Measurements from ENCODE around the gene KCTD19. TPM values are rescaled to one million over a fixed set of nuclear protein-coding genes. Genes with fewer than 3 reads are reported as not detected.

KCTD19 gene
- total RNA-seq, 4 donors from 2014 or later, result under 0.01 to 2.3 (median 0.25) TPM

DNA sequence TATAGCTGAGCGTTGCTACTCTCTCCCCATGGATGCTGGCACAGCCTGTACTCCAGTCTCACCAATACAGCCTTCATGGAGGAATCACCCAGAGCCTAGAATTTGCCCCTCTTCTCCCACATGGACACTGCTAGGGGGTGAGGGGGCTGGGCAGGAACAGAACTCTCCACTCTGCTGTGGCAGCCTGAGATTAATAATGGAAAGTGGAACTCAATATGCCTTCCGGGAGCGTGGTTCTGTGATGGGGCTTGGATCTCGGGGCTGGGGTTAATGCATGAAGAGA, 76.6 kb downstream of the KCTD19 start:
- no peaks in the 10 kb centered on the region for H3K9me3 ChIP-seq
- no peak overlapping the region for H3K4me3 ChIP-seq
- WGBS, 2 donors, result 69 to 72% methylated on average over 4 of the region's 4 CpGs
- no peak for DNase-seq (ENCODE audit: low spot score in 2 of 2)
- TF ChIP-seq EP300 (IDR thresholded peaks at IDR 0.05), result no peak
- TF ChIP-seq, protein P1, sequence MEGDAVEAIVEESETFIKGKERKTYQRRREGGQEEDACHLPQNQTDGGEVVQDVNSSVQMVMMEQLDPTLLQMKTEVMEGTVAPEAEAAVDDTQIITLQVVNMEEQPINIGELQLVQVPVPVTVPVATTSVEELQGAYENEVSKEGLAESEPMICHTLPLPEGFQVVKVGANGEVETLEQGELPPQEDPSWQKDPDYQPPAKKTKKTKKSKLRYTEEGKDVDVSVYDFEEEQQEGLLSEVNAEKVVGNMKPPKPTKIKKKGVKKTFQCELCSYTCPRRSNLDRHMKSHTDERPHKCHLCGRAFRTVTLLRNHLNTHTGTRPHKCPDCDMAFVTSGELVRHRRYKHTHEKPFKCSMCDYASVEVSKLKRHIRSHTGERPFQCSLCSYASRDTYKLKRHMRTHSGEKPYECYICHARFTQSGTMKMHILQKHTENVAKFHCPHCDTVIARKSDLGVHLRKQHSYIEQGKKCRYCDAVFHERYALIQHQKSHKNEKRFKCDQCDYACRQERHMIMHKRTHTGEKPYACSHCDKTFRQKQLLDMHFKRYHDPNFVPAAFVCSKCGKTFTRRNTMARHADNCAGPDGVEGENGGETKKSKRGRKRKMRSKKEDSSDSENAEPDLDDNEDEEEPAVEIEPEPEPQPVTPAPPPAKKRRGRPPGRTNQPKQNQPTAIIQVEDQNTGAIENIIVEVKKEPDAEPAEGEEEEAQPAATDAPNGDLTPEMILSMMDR (IDR thresholded peaks at IDR 0.05), result no peak
- no peak for TF ChIP-seq POLR2A (IDR thresholded peaks at IDR 0.05)
- H3K36me3 ChIP-seq, result no peaks in the 10 kb centered on the region
- peaks cover 0 to 9% of the 10 kb centered on the region in 2 donors for H3K27me3 ChIP-seq
- H3K4me1 ChIP-seq, result peaks cover 0 to 32% (median 22%) of the 10 kb centered on the region in 4 donors
- H3K27ac ChIP-seq, result no peak overlapping the region

DNA sequence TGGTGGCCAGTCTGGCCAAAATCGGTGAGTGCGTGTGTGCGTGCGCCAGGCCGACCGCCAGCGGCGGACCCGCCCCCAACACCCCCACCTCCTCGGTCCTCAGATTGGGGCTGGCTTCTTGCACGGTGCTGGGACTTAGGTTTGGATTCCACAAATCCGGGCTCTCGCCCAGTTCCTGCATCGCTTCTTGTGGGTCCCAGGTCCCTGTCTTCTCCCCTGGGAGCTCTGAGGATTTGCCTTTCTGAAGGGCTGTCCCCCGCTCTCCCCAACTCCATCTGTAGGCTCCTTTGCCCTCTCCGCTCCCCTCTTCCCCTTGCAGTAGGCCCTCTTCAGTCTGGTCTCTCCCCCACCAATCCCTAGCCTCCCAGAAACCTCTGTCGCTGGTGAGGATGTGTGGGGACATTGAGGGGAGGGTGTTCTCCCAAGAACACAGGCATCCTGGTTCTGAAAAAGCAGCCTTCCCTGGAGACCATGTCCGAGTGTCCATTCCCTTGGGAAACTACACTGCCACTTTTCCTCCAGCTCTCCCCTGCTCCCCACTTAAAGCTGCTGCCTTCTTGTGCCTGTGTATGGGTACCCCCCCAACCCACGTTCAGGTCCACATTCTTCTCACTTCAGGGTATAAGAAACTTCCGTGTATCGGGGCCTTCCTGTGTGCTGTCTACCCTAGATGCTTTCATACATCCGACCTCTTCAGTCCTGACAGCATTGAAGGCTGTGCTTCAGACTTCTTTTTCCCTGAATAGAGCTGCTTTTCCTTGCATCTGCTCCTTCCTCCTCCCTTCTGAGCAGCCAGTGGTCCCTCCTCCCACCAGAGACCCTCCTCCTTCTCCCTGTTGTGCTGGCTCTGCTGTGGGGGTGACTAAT, 77.1 kb downstream of the KCTD19 start:
- Histone ChIP-seq H3K4me1 (peaks cover 0 to 38% (median 27%) of the 10 kb centered on the region in 4 donors), H3K27me3 (peaks cover 0 to 9% of the 10 kb centered on the region in 2 donors), H3K4me3 (peak overlapping the region; percentile 22 to 67 (median 46)), H3K36me3 (no peaks in the 10 kb centered on the region), H3K9me3 (no peaks in the 10 kb centered on the region), H3K27ac (no peak overlapping the region)
- no peak for TF ChIP-seq POLR2A (IDR thresholded peaks at IDR 0.05)
- TF ChIP-seq, protein P1 (IDR thresholded peaks at IDR 0.05), result no peak
- TF ChIP-seq EP300 (IDR thresholded peaks at IDR 0.05), result no peak
- no peak for DNase-seq (ENCODE audit: low spot score in 2 of 2)
- WGBS, 2 donors, result 21 to 27% methylated on average over 15 to 17 of the region's 22 CpGs

- peak within 1 kb of the TSS in 2 of 4 donors; percentile 21 to 56 for H3K27ac ChIP-seq
- 2 to 3% methylated on average over 34 to 59 of the region's 75 CpGs for WGBS, 2 donors
- H3K36me3 ChIP-seq, result no peaks in the 10 kb centered on the region
- peaks cover 0 to 9% of the 10 kb centered on the region in 2 donors for H3K27me3 ChIP-seq
- no peak for DNase-seq (ENCODE audit: low spot score in 2 of 2)
- H3K4me1 ChIP-seq, result peaks cover 0 to 46% (median 34%) of the 10 kb centered on the region in 4 donors
- H3K9me3 ChIP-seq, result no peaks in the 10 kb centered on the region
- TF ChIP-seq, protein P1 (IDR thresholded peaks at IDR 0.05), result peak in 3 of 5 experiments; percentile 26 to 53 (median 33)
- TF ChIP-seq POLR2A (IDR thresholded peaks at IDR 0.05), result no peak
- H3K4me3 ChIP-seq, result peak within 1 kb of the TSS; percentile 33 to 67 (median 51)
Observed at GRCh38 chr16:67248401-67249177, 78.0 kb downstream of the KCTD19 start, which contains the start of gene SLC9A5. SLC9A5 (plus strand) TSS chr16:67248979; CDS start chr16:67249015, 36 bp downstream.

DNA sequence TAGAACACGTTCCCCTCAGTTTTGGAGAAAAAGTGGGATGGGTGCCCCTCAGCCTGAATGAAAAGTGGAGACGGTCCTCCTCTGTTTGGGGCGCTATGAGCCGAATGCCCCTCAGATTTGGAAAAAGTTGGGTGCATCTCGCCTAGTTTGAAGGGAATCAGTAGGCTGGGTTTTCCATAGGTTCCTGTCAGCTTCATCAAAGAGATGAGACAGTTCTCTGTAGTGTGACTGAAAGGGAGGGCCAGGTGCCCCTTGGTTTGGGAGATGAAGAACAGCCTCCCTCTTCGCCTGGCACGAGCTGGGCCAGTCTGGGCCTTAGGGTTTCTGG, 78.5 kb downstream of the KCTD19 start:
- Histone ChIP-seq H3K27ac (peak overlapping the region in 2 of 4 donors; percentile 21 to 56), H3K4me1 (peaks cover 0 to 52% (median 34%) of the 10 kb centered on the region in 4 donors), H3K9me3 (no peaks in the 10 kb centered on the region), H3K36me3 (no peaks in the 10 kb centered on the region), H3K4me3 (peak overlapping the region; percentile 33 to 67 (median 51)), H3K27me3 (peaks cover 0 to 9% of the 10 kb centered on the region in 2 donors)
- DNase-seq (ENCODE audit: low spot score in 2 of 2), result no peak
- WGBS, 2 donors, result 2 to 10% methylated on average over 6 to 7 of the region's 7 CpGs
- no peak for TF ChIP-seq POLR2A (IDR thresholded peaks at IDR 0.05)
- TF ChIP-seq, protein P1 (IDR thresholded peaks at IDR 0.05), result no peak
- no peak for TF ChIP-seq EP300 (IDR thresholded peaks at IDR 0.05)

Data from tibial nerve (tissue), 4 donors.